WTC11 (cell line): ENCODE results near the gene ABHD12. TPM values are rescaled to one million over a fixed set of nuclear protein-coding genes. Genes with fewer than 3 reads are reported as not detected.
A peak's percentile ranks its signal among the peaks of the same experiment; 100 is the strongest.

Source experiments
- ATAC-seq: fragments of 200-7000 bp; cut with Tn5 transposase; 2 replicates; pipeline ENCODE4 v1.10.0; 2021; ENCODE audit warnings: mild to moderate bottlenecking, moderate library complexity
- CTCF ChIA-PET: fragments of 300-600 bp; sonication (Branson Sonifier 250); formaldehyde crosslinking; loops from one replicate; lab custom pipeline; 2021; ENCODE audit warnings: antibody characterized with exemption; lab: Charles Lee
- POLR2A ChIA-PET: fragments of 350-600 bp; sonication (Branson Sonifier 250); formaldehyde crosslinking; loops from one replicate; lab custom pipeline; 2021; ENCODE audit warnings: antibody characterized with exemption; lab: Charles Lee
- DNase-seq: peaks from one replicate; pipeline ENCODE4 v3.0.0; 2021; ENCODE audit warnings: low spot score
- H3K27ac Mint-ChIP-seq: 2 replicates; pipeline ENCODE4 v1.8.0; 2021; ENCODE audit warnings: mixed read lengths
- H3K27me3 Mint-ChIP-seq: 2 replicates; pipeline ENCODE4 v1.8.0; 2021; ENCODE audit warnings: low read depth, mild to moderate bottlenecking, moderate library complexity, mixed read lengths
- H3K36me3 Mint-ChIP-seq: 2 replicates; pipeline ENCODE4 v1.8.0; 2021; ENCODE audit warnings: mixed read lengths
- H3K4me1 Mint-ChIP-seq: 2 replicates; pipeline ENCODE4 v1.8.0; 2022; ENCODE audit warnings: mixed read lengths
- H3K4me3 Mint-ChIP-seq: 2 replicates; pipeline ENCODE4 v1.8.0; 2021; ENCODE audit warnings: mild to moderate bottlenecking, moderate library complexity, mixed read lengths
- H3K9me3 Mint-ChIP-seq: 2 replicates; pipeline ENCODE4 v1.8.0; 2021; ENCODE audit warnings: mixed read lengths
- ATF1 ChIP-seq: sonication (generic); formaldehyde crosslinking; IDR thresholded peaks from 2 replicates; pipeline ENCODE4 v1.8.1; 2023; ENCODE audit warnings: mild to moderate bottlenecking, moderate library complexity, missing genetic modification reagents
- CBFB ChIP-seq: sonication (generic); formaldehyde crosslinking; IDR thresholded peaks from 2 replicates; pipeline ENCODE4 v1.8.1; 2022; ENCODE audit warnings: mild to moderate bottlenecking, low read depth, missing genetic modification reagents
- ESRRA ChIP-seq: sonication (generic); formaldehyde crosslinking; IDR thresholded peaks from 2 replicates; pipeline ENCODE4 v1.8.1; 2022; ENCODE audit warnings: mild to moderate bottlenecking, missing genetic modification reagents, borderline replicate concordance
- FOXP1 ChIP-seq: sonication (generic); formaldehyde crosslinking; IDR thresholded peaks from 2 replicates; pipeline ENCODE4 v1.8.0; 2022; ENCODE audit warnings: missing genetic modification reagents, mild to moderate bottlenecking, moderate library complexity, borderline replicate concordance
- JAZF1 ChIP-seq: fragments of 250-450 bp; sonication (Bioruptor Pico); IDR thresholded peaks from 2 replicates; pipeline ENCODE4 v1.9.0; 2021; ENCODE audit warnings: moderate library complexity, mild to moderate bottlenecking, inconsistent platforms
- NFE2L1 ChIP-seq: sonication (generic); formaldehyde crosslinking; IDR thresholded peaks from 2 replicates; pipeline ENCODE4 v1.8.1; 2023; ENCODE audit warnings: missing genetic modification reagents
- NR2C2 ChIP-seq: sonication (generic); formaldehyde crosslinking; IDR thresholded peaks from 2 replicates; pipeline ENCODE4 v1.8.0; 2022; ENCODE audit warnings: mild to moderate bottlenecking, missing genetic modification reagents
- OVOL2 ChIP-seq: fragments of 250-450 bp; sonication (Bioruptor Pico); IDR thresholded peaks from 2 replicates; pipeline ENCODE4 v1.9.0; 2021; ENCODE audit warnings: mild to moderate bottlenecking, borderline replicate concordance
- RORB ChIP-seq: fragments of 250-450 bp; sonication (Bioruptor Pico); IDR thresholded peaks from 2 replicates; pipeline ENCODE4 v1.9.0; 2021; ENCODE audit warnings: mild to moderate bottlenecking
- SMAD3 ChIP-seq: sonication (generic); formaldehyde crosslinking; IDR thresholded peaks from 2 replicates; pipeline ENCODE4 v1.8.0; 2022; ENCODE audit warnings: missing genetic modification reagents, mild to moderate bottlenecking, borderline replicate concordance
- TCF7 ChIP-seq: sonication (generic); formaldehyde crosslinking; IDR thresholded peaks from 2 replicates; pipeline ENCODE4 v1.8.0; 2022; ENCODE audit warnings: mild to moderate bottlenecking, low read depth, missing genetic modification reagents, moderate library complexity
- total RNA-seq: library from RNA; stranded (reverse); gene quantifications from 3 replicates; pipeline ENCODE4 v1.2.3, GENCODE V29; 2021
- TF ChIP-seq, protein P1 (sequence below): fragments of 250-450 bp; sonication (Bioruptor Pico); IDR thresholded peaks from 2 replicates; pipeline ENCODE4 v1.9.0; 2021; ENCODE audit warnings: mild to moderate bottlenecking
- TF ChIP-seq, protein P2 (sequence below): sonication (generic); formaldehyde crosslinking; IDR thresholded peaks from 2 replicates; pipeline ENCODE4 v1.8.0; 2023; ENCODE audit warnings: mild to moderate bottlenecking, missing genetic modification reagents
- TF ChIP-seq, protein P3 (sequence below): sonication (generic); formaldehyde crosslinking; IDR thresholded peaks from 2 replicates; pipeline ENCODE4 v1.8.0; 2022; ENCODE audit warnings: mild to moderate bottlenecking, missing genetic modification reagents
- TF ChIP-seq, protein P4 (sequence below): sonication (generic); formaldehyde crosslinking; IDR thresholded peaks from 2 replicates; pipeline ENCODE4 v1.8.1; 2022; ENCODE audit warnings: mild to moderate bottlenecking, moderate library complexity, missing genetic modification reagents
- TF ChIP-seq, protein P5 (sequence below): sonication (generic); formaldehyde crosslinking; IDR thresholded peaks from 2 replicates; pipeline ENCODE4 v1.8.1; 2023; ENCODE audit warnings: mild to moderate bottlenecking, missing genetic modification reagents, moderate library complexity
- TF ChIP-seq, protein P6 (sequence below): fragments of 250-450 bp; sonication (Bioruptor Pico); conservative IDR thresholded peaks from 2 replicates; pipeline ENCODE4 v1.9.0; 2021; ENCODE audit warnings: mild to moderate bottlenecking
- TF ChIP-seq, protein P7 (sequence below): sonication (generic); formaldehyde crosslinking; IDR thresholded peaks from 2 replicates; pipeline ENCODE4 v1.8.0; 2022; ENCODE audit warnings: mild to moderate bottlenecking, missing genetic modification reagents

Gene ABHD12
- total RNA-seq, 1 experiment from 2014 or later: 63.1 TPM

DNA sequence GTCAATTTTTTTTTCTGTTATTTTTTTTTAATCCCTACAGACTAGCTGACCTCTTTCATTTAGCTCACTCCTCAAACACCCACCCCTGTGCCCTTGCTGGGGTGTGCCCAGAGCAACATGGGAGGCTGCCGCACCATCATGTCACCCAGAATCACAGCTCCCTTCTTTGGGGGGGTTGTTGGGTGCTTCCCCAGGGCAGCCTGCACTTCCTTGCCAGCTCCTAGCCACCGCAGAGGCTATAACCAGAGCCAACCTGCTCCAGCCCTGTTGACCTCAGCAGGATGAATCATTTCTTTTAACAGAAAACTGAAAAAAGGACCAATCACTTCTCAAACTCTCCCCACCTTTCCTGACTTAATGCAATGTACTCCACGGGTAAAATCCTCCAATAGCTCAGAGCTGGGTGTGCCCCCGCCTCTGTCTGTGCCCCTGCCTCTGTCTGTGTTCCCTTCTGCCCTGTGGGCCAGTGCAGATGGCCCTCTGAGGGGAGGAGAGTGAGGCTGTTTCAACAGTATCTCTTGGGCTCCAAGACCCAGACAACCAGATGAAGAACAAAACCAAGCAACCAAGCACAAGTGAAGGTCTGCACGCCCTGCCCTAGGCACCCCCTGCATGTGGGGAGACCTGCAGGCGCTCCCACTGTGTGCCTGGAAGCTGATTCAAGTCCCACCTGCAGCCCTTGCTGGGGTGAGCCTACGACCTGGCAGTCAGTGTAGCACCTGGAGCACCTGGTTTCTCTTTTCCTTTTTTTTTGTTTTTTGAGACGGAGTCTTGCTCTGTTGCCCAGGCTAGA is 75.0 kb downstream of the ABHD12 start:
- no peak for ATAC-seq
- CTCF ChIA-PET: interaction anchor here (0.6 to 2.4 kb wide), 13 partner anchors 9 to 92 kb away, joined by 3 to 14 read pairs (median 4); partner anchors contain the start of genes ABHD12 and GINS1
- peaks cover 3% of the 10 kb centered on the region; the same call in 1 of the 2 replicates for H3K9me3 Mint-ChIP-seq
- H3K27ac Mint-ChIP-seq: peak overlapping the region; percentile 84; the same call in 1 of the 2 replicates
- H3K4me1 Mint-ChIP-seq: peaks cover 6% of the 10 kb centered on the region
- peaks cover 41% of the 10 kb centered on the region for H3K36me3 Mint-ChIP-seq
- TF ChIP-seq, protein P1, sequence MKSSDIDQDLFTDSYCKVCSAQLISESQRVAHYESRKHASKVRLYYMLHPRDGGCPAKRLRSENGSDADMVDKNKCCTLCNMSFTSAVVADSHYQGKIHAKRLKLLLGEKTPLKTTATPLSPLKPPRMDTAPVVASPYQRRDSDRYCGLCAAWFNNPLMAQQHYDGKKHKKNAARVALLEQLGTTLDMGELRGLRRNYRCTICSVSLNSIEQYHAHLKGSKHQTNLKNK (CRISPR knock-in tag): no peak
- no peak for TF ChIP-seq ESRRA (CRISPR knock-in tag)
- no peak for TF ChIP-seq FOXP1 (CRISPR knock-in tag)
- no peak for TF ChIP-seq CBFB (CRISPR knock-in tag)
- TF ChIP-seq, protein P2, sequence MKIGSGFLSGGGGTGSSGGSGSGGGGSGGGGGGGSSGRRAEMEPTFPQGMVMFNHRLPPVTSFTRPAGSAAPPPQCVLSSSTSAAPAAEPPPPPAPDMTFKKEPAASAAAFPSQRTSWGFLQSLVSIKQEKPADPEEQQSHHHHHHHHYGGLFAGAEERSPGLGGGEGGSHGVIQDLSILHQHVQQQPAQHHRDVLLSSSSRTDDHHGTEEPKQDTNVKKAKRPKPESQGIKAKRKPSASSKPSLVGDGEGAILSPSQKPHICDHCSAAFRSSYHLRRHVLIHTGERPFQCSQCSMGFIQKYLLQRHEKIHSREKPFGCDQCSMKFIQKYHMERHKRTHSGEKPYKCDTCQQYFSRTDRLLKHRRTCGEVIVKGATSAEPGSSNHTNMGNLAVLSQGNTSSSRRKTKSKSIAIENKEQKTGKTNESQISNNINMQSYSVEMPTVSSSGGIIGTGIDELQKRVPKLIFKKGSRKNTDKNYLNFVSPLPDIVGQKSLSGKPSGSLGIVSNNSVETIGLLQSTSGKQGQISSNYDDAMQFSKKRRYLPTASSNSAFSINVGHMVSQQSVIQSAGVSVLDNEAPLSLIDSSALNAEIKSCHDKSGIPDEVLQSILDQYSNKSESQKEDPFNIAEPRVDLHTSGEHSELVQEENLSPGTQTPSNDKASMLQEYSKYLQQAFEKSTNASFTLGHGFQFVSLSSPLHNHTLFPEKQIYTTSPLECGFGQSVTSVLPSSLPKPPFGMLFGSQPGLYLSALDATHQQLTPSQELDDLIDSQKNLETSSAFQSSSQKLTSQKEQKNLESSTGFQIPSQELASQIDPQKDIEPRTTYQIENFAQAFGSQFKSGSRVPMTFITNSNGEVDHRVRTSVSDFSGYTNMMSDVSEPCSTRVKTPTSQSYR (CRISPR knock-in tag): no peak
- TF ChIP-seq, protein P3, sequence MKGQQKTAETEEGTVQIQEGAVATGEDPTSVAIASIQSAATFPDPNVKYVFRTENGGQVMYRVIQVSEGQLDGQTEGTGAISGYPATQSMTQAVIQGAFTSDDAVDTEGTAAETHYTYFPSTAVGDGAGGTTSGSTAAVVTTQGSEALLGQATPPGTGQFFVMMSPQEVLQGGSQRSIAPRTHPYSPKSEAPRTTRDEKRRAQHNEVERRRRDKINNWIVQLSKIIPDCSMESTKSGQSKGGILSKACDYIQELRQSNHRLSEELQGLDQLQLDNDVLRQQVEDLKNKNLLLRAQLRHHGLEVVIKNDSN (CRISPR knock-in tag): no peak
- no peak for TF ChIP-seq ATF1 (CRISPR knock-in tag)
- TF ChIP-seq, all 79 proteins: peak for 0
- Mint-ChIP-seq H3K27me3 (no peaks in the 10 kb centered on the region), H3K4me3 (no peak overlapping the region)
- POLR2A ChIA-PET: interaction anchor here (0.5 to 0.7 kb wide), 2 partner anchors 77 to 92 kb away, joined by 3 read pairs; partner anchors contain the start of gene GINS1
- DNase-seq: peak; percentile 6

DNA sequence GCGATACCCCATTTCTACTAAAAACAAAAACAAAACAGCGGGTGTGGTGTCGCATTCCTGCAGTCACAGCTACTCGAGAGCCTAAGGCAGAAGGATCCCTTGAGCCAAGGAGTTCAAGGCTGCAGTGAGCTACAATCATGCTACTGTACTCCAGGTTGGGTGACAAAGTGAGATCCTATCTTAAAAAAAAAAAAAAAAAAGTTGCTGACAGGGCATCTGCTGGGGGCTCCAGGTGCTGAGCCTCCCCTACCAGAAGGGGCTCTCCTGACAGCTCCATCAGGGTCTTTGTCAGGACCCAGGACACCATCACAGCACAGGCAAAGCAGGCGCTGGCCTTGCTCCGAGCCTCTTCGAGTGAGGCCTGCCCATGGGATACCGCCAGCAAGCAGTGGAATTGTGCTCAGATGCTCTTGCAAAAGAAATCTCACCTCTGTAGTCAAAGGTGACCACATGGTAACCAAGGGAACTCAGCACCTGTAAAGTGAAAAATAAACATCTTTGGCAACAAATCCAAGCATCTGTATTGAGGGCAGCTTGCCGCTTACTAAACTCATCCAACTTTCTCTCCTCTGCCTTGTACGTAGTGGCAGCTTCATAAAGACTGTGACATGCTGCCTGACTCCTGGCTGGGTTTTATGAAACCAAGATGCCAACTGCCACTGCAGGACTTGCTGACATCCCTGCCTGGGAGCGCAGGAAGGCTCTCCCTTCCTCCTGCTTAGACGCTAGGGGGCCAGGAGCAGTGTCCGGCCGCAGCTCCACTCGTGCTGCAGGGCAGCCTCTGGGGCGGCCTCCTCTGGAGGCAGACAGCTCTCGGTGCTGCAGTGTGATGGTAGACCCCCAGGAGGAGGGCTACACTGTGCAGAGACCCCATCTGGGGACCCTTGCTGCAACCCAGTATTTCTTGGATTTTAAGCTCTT is 75.9 kb downstream of the ABHD12 start:
- Mint-ChIP-seq H3K27me3 (no peaks in the 10 kb centered on the region), H3K4me1 (peaks cover 8% of the 10 kb centered on the region), H3K9me3 (peaks cover 3% of the 10 kb centered on the region; the same call in 1 of the 2 replicates), H3K36me3 (peaks cover 40% of the 10 kb centered on the region), H3K27ac (no peak overlapping the region; the same call in 1 of the 2 replicates), H3K4me3 (no peak overlapping the region)
- ATAC-seq: peak; percentile 35
- CTCF ChIA-PET: interaction anchor here (0.6 to 2.4 kb wide), 15 partner anchors 10 to 93 kb away, joined by 3 to 14 read pairs (median 4); partner anchors contain the start of genes ABHD12, GINS1 and PYGB
- DNase-seq: peak; percentile 25
- POLR2A ChIA-PET: interaction anchor here (0.5 kb wide), 1 partner anchor 78 kb away, joined by 3 read pairs; no protein-coding TSS in a partner anchor
- TF ChIP-seq OVOL2 (CRISPR knock-in tag): no peak
- no peak for TF ChIP-seq RORB
- TF ChIP-seq, protein P4, sequence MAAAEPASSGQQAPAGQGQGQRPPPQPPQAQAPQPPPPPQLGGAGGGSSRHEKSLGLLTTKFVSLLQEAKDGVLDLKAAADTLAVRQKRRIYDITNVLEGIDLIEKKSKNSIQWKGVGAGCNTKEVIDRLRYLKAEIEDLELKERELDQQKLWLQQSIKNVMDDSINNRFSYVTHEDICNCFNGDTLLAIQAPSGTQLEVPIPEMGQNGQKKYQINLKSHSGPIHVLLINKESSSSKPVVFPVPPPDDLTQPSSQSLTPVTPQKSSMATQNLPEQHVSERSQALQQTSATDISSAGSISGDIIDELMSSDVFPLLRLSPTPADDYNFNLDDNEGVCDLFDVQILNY (CRISPR knock-in tag): no peak
- TF ChIP-seq, protein P5, sequence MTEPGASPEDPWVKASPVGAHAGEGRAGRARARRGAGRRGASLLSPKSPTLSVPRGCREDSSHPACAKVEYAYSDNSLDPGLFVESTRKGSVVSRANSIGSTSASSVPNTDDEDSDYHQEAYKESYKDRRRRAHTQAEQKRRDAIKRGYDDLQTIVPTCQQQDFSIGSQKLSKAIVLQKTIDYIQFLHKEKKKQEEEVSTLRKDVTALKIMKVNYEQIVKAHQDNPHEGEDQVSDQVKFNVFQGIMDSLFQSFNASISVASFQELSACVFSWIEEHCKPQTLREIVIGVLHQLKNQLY (CRISPR knock-in tag): no peak
- no peak for TF ChIP-seq NR2C2
- no peak for TF ChIP-seq TCF7 (CRISPR knock-in tag)
- no peak for TF ChIP-seq NFE2L1 (CRISPR knock-in tag)
- no peak for TF ChIP-seq SMAD3 (CRISPR knock-in tag)
- TF ChIP-seq, protein P6, sequence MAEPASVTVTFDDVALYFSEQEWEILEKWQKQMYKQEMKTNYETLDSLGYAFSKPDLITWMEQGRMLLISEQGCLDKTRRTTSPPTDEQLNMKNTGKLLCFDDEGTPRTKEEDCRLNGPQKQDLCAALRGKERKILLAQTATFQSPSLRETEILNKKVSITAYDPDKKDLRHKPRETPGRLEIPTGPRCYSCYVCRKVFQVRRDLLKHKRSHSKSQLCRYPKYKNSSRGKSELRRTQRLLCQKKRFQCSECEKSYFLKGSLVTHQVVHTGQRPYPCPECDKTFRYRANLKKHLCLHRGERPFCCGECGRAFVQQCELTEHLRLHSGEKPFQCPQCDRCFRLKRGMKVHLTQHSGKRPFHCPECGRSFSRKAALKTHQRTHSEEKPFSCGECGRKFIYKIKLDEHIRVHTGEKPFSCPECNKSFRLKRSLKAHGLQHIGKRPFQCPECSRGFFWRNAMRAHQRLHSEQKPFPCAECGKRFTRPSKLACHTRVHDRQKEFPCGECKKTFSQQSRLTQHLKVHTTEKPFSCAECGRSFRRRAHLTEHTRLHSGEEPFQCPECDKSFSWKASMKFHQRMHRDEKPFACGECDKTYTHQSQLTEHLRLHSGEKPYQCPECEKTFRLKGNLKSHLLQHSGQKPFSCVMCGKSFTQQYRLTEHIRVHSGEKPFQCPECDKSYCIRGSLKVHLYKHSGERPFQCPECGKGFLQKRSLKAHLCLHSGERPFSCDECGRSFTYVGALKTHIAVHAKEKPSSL (CRISPR knock-in tag): no peak
- TF ChIP-seq JAZF1 (CRISPR knock-in tag): no peak
- TF ChIP-seq, protein P7, sequence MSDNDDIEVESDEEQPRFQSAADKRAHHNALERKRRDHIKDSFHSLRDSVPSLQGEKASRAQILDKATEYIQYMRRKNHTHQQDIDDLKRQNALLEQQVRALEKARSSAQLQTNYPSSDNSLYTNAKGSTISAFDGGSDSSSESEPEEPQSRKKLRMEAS (CRISPR knock-in tag): no peak
- no peak for TF ChIP-seq FOXP1 (CRISPR knock-in tag)
